HL-60 (cell line): Measurements from ENCODE around the gene NRCAM.
A peak's percentile ranks its signal among the peaks of the same experiment; 100 is the strongest.

Source experiments
- DNase-seq, 2 experiments: peaks; one replicate each; pipeline ENCODE4 v3.0.0-alpha.2; 2010 to 2020; ENCODE audit warnings: low read depth in 1 of 2, low spot score in 1 of 2
- H3K27ac ChIP-seq: fragments of 250-450 bp; sonication (Bioruptor Pico); replicated peaks from 2 replicates; pipeline ENCODE4 v1.5.1; 2020; ENCODE audit warnings: mild to moderate bottlenecking, moderate library complexity
- H3K27me3 ChIP-seq: fragments of 250-450 bp; sonication (Bioruptor Pico); 2 replicates; pipeline ENCODE4 v1.5.1; 2021; ENCODE audit warnings: mild to moderate bottlenecking, moderate library complexity; ENCODE audit not compliant: insufficient read depth, poor library complexity, severe bottlenecking
- H3K4me3 ChIP-seq: replicated peaks from 2 replicates; pipeline ENCODE4 v1.5.1; 2011; ENCODE audit warnings: mild to moderate bottlenecking, control low read depth, low read length; ENCODE audit not compliant: insufficient read depth
- CTCF ChIP-seq: IDR thresholded peaks from one replicate; pipeline ENCODE4 v1.5.1; 2011; ENCODE audit warnings: low read length, control low read depth, inconsistent platforms; ENCODE audit not compliant: insufficient read depth
- GABPA ChIP-seq: IDR thresholded peaks from 2 replicates; pipeline ENCODE4 v1.6.1; 2012; ENCODE audit warnings: low read depth
- POLR2AphosphoS5 ChIP-seq: IDR thresholded peaks from 2 replicates; pipeline ENCODE4 v1.6.1; 2012; ENCODE audit warnings: low read depth
- REST ChIP-seq: IDR thresholded peaks from 2 replicates; pipeline ENCODE4 v1.6.1; 2012; ENCODE audit warnings: low read depth; ENCODE audit not compliant: insufficient replicate concordance
- SPI1 ChIP-seq: IDR thresholded peaks from 2 replicates; pipeline ENCODE4 v1.6.1; 2012; ENCODE audit warnings: low read depth, mild to moderate bottlenecking, borderline replicate concordance

The NRCAM gene

GRCh38 chr7:108137993-108138392 is 318.2 kb downstream of the NRCAM start:
- no peaks in the 10 kb centered on the region for H3K27me3 ChIP-seq
- TF ChIP-seq POLR2AphosphoS5 = no peak
- TF ChIP-seq SPI1 = no peak
- TF ChIP-seq CTCF = no peak
- TF ChIP-seq GABPA = no peak
- TF ChIP-seq REST = no peak

GRCh38 chr7:108137040-108137439 is 319.2 kb downstream of the NRCAM start:
- Histone ChIP-seq H3K27me3 (no peaks in the 10 kb centered on the region), H3K27ac (peak overlapping the region; percentile 90), H3K4me3 (no peak overlapping the region)
- no peak for DNase-seq
- TF ChIP-seq GABPA (no peak), POLR2AphosphoS5 (no peak), REST (no peak), SPI1 (no peak), CTCF (no peak)

More at GRCh38 chr7:108137993-108138392, 318.2 kb downstream of the NRCAM start:
- no peak overlapping the region for H3K4me3 ChIP-seq
- H3K27ac ChIP-seq = no peak overlapping the region
- no peak for DNase-seq

GRCh38 chr7:108136191-108136688 is 320.0 kb downstream of the NRCAM start:
- H3K27ac ChIP-seq = peak overlapping the region; percentile 90
- no peaks in the 10 kb centered on the region for H3K27me3 ChIP-seq
- TF ChIP-seq GABPA (no peak; the same call in 1 of the 2 replicates), POLR2AphosphoS5 (peak; percentile 84), CTCF (no peak), SPI1 (peak; percentile 88)
- no peak overlapping the region for H3K4me3 ChIP-seq
- peak; percentile 49 to 78 for DNase-seq
